Stimulated activated CD4-positive, alpha-beta T cell treated with anti-CD3 and anti-CD28 coated beads, Interleukin-4, amount 100 ng/mL, for 1 hour (primary cell): ENCODE data around the gene CHD2.
"Not testable (repeated sequence)": the region's sequence is repeated elsewhere in the genome, so short reads cannot be mapped to it uniquely, and the experiment has no call there.

Experiments used
- DNase-seq: peaks from one replicate; pipeline ENCODE4 v3.0.0-alpha.2; 2020

The CHD2 gene

GRCh38 chr15:93052090-93052879 is 152.2 kb downstream of the CHD2 start:
- no peak for DNase-seq

DNA sequence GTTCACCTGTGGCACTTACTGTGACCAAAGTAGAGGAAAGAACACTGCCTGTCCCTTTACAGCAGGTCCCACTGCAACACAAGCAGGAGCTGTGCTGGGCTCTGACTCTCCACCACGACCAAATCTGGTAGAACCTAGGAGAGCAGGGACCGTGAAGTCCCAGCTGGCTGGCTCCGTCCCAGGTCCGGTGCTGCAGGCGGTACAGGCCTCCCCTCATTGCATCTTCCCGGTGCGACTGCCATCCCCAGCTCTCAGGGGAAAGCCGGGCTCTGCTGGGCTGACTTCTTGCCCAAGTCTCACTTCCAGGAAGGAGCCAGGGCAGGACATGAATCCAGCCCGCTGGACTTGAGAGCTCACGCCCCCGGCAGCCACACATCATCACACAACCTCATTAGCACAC is 155.1 kb downstream of the CHD2 start:
- no peak for DNase-seq

DNA sequence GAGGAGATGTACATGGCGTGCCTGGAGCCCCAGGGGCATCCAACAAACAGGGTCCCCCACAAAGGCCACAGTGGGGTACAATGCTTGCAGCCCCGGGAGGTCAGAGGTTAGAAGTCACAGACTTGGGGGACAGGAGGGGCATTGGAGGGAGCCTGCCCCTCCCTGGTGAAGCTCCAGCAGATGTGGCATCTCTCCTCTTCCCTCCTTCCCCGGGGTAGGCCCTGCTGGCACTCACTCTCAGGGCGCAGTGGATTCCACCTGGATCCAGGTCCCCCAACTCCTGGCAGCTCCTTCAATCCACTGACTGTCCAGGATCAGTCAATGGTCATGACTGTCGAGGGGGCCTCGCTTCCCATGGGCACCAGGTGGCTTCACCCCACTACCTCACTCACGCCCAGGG is 156.7 kb downstream of the CHD2 start:
- DNase-seq, result no peak

- DNase-seq, result no peak
Observed at GRCh38 chr15:93057618-93058017, 157.5 kb downstream of the CHD2 start.

DNA sequence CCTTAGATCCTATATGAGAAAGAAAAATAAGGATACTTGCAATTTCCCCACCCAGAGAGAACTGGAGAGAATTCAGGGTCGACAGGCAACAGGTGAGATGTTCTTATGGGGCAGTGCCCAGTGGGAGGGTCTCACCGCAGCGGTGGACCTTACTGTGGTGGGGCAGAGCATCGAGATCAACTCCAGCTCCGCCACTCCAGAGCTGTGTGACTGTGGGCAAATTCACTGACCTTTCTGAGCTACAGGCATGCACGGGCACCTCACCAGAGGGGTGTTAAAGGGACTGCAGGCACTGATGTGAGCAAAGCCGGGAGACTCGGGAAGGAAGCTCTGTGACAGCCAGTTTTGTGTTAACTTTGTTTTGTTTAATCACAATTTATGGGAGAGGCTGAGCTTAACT is 158.0 kb downstream of the CHD2 start:
- DNase-seq, result no peak

GRCh38 chr15:93058904-93059427 is 158.8 kb downstream of the CHD2 start:
- DNase-seq, result no peak

DNA sequence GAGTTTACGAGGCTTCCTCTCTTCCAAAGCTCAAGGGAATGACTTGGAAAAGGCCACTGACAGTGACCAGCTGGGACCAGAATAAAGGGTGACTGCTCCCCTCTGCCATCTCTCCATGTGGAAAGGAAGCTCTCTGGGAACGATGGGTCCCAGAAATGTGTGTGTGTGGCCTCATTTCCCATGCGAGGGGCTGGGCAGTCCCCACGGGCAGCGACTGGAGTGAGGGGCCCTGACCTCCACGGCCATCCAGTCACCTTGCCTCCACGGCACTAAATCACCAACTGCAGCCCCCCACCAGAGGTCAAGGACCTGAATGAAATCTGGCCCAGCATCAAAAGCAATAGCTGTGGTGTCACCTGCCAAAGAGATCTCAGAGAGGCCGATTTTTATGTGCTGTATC is 159.3 kb downstream of the CHD2 start:
- no peak for DNase-seq

DNA sequence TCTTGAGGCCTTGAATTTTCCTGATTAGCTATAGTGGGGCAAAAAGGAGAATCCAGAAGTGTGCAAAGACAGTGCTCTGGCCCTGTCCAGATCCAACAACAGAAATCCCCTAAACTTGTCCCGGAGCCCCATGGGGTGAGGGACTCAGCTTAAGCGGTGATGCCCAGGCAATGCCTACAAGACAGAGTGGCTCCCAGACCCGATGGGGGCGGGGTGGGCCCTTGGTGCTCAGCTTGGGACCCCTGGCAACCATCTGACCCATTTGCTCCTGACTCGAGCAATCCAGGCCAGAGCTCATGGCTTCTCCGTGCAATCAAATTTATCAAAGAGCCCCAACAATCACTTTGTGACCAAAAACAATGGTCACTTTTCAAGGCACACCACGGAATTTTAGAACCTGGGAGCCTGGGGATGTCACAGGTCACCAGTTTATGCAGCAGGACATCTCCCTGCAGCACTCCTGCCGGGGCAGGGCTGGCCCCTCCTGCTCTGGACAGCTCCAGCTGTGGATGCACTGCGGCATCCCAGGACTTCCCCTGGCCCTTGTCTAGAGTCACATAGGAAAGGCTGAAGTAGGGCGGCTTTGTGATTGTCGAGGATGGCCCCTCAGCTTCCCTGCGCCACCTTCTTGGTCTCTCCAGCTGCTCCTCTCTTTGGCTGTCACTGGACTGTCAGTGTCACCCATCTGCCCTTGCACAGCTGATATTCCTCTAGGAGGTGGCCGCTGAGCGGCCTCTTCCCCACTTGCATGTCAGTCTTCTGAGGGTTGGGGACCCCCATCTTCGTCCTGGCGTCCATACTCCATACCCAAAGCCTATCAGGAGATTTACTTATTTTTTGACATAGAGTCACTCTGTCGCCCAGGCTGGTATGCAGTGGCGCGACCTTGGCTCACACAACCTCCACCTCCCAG is 160.5 kb downstream of the CHD2 start:
- DNase-seq, result no peak

- not testable (repeated sequence) for DNase-seq
Observed at GRCh38 chr15:93062628-93063261, 162.6 kb downstream of the CHD2 start.

- DNase-seq, result no peak
Observed at GRCh38 chr15:93063262-93063671, 163.1 kb downstream of the CHD2 start.

DNA sequence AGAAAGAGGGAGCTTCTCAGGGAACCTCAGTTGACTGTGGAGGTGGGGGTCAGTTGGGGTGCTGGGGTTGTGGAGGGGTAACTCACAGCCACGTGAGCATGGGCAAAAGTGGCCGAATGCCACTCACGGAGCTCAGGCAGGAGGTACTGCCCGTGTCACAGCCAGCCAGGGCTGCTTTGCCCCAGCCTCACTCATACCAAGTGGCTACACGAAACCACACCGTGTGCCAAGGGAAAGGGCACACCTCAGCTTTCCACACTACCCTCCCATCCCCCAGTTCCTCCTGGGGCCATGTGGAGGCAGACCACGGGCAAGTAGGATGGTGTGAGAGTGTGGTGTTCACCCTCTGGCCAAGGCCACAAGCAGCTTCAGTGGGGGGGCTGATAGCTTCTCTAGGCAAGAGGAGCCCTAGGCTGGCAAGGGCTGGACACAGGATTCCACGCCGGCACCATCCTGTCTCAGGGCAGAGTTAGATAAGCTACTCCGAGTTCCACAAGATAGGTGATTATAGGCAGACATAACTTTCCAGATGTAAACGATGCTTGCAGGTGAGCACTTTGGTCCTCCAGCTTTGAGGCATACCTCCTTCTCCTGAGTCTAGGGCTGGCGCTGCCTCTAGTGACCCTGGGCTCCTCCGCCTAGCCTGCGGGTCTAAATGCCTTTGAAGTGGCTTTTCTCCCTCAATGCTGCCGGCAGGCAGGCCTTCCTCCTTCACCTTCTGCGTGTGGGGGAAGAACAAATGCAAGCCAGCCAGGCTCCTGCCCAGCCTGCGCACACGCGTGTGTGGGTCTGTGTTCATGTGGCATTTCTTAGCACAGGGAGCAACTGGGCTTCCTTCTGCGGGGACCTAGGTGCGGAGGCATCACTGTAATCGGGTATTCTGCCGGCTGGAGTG is 163.9 kb downstream of the CHD2 start:
- no peak for DNase-seq

DNA sequence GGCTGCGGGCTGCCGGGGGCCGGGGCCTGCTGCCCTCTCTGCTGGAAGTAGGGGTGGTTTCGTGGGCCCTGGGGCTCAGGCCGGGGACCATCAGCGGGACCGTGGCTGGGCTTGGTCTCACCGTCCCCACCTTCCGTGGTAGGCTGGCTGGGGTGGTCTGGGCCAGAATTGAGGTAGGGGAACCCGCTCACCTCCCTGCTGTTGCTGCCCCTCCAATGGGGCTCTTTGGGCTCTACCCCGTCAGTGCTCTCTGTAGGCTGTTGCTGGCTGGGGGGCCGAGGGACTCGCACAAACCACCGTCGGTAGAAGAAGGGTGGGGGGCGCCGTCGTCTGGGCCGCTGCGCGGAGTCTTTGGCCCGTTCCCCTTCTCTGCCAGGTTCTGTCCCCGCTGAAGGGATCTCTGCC is 165.5 kb downstream of the CHD2 start:
- DNase-seq, result no peak

DNA sequence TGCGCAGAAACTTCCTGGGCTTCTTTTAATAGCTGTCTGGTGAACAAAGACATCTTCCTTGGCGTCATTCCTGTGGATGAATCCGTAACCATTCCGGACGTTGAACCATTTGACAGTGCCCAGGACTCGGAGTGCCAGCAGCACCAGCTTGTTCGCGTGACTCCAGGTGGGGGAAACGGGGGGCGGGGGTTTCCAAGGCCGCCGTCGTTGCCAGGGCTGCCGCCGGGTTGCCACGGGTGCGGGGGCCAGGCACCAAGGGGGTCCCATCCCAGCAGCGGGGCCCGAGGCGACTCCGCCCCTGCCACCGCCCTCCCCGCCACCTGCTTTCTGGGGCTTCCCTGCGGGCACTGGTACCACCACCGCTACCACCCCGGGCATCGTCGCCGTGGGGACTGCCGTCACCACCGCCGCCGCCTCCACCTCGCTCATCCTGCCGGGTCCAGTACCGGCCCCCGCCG is 166.1 kb downstream of the CHD2 start:
- DNase-seq, result no peak

DNA sequence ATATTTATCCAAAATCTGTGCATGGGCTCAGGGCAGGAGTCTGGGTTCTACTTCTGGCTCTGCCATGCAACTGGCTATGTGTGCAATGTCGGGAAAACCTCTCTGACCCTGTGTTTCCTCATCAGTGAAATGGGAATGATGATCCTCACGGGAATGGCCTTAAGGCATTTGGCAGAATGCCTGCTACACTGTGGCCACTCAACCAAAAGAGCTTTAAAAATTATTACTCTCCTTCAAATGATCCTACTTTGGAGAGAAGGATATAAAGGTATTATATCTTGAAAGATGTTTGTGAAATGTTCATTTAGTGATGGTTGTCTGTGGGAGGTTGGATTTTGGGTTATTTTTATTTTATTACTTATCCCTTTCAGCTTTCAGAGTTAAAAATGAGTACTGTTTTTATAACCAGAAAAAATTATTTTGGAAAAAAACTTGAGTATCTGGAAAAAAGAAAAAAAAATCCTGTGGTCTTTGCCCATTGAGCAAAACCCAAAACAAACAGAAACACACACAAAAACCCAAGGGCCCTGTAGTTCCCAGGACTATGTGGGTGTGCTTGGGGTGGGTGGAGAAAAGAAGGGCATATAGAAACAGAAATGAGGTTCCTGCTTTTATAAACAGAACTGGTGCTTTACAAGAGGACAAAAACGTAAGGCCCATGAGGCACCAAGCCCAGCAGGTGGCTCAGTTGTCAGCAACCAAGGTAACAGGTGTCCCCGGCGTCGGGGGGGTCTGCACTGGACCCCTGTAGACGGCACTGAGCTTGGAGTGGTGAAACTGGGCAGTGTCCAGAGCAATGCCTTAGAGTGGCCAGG is 166.9 kb downstream of the CHD2 start:
- no peak for DNase-seq

DNA sequence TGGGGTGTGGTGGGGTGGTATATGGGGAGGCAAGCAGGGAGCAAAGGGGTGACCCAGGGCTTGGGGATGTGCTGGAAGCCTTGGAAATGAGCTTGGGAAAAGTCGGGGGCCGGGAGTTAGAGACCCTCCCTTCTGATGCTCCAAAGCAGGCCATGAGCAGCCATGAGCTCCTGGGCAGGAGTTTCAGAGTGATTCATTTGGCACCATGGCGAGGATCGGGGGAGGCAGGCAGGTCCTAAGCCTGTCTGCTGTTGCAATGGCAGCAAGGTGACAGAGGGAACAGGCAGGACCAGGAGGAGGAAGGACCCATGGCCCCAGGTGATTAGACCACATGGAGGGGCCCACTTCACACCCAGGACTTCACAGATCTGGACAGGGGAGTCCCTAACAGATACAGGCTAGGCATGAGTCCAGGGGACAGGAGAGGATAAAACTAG is 167.5 kb downstream of the CHD2 start:
- DNase-seq, result no peak

DNA sequence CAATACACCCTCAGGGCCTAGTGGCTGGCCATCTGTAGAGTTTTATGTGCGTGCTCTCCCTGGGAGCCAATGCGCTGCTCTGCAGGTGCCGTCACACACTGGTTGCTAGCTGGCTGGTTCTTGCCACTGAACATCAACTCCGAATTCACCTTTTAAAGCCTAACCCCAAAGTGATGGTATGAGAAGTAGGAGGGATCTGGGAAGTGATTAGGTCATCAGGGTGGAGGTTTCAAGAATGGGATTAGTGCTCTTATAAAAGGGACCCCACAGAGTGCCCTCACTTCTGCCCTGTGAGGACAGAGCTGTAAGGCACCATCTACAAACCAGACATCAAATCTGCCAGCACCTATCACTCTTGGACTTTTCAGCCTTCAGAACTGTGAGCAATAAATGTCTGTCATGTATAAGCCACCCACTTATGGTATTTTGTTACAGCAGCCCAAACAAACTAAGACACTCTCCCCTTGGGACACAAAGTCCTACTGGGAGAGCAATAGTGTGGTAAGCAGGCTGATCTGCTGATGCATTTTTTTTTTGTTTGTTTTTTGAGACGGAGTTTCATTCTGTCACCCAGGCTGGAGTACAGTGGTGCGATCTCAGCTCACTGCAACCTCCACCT is 168.6 kb downstream of the CHD2 start:
- DNase-seq, result no peak

- no peak for DNase-seq
Observed at GRCh38 chr15:93070132-93070531, 170.0 kb downstream of the CHD2 start.

- no peak for DNase-seq
Observed at GRCh38 chr15:93070551-93071296, 170.6 kb downstream of the CHD2 start.

DNA sequence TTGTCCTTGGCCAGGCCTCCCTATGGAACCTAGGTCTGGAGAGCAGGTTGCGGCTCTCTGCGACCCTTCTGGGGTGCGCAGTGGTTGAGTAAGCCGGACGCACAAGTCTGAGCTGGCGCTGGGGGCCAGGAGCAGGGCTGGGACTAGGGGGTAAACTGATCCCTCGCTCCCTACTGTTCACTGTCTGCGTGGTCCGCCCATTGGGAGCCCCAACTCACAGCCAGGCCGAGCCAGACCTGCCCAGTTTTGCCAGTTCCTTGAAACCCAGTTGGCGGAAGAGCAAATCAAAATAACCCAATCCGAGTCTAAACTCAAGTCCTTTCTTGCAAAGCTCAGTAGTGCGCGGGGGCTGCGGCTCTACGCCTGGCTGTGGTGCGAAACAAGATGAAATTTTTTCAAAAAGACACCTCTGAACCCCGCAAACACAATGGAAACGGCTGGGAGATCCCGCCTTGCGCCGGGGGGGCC is 171.4 kb downstream of the CHD2 start:
- DNase-seq, result no peak

DNA sequence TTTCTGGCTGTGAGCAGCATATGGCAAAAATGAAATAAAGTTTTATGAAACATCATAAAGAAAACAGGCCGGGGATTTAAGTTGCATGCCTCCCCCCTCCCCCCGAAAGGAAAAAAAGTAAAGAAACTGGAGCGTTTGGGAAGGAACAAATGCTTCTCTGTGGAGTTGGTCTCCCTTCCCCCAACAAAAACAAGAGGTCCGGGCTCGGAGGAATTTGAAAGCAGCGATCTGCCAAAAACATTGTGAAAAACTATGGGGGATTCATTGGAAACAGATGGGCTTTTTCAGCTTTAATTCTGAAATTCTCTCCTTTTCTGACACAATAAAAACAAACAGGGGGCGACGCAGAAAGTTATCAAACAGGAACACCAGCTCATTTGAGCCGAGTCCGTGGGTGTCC is 171.9 kb downstream of the CHD2 start:
- DNase-seq, result no peak
